ENCODE measurements around the gene ZNF429. TPM values are rescaled to one million over a fixed set of nuclear protein-coding genes. Genes with fewer than 3 reads are reported as not detected.

The ZNF429 gene
- total and polyA plus RNA-seq, 7 donors, result 6.5 to 15.7 (median 10.9) TPM

DNA sequence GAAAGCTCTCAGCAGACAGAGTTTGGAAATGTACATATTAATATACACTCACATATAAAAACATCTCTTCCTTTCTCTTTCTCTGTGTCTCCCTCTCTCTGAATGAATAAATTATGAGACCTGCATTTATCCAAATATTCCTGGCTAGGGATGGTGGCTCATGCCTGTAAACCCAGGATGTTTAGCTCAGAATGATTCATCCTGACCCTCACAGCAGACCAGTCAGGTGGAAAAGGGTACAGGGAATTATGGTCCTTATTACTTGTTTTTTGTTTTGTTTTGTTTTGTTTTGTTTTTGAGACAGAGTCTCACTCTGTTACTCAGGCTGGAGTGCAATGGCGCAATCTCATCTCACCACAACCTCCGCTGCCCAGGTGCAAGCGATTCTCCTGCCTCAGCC is 71.1 kb downstream of the ZNF429 start:
- peaks cover 0 to 6% (median 2%) of the 10 kb centered on the region in 4 donors for H3K9me3 ChIP-seq

DNA sequence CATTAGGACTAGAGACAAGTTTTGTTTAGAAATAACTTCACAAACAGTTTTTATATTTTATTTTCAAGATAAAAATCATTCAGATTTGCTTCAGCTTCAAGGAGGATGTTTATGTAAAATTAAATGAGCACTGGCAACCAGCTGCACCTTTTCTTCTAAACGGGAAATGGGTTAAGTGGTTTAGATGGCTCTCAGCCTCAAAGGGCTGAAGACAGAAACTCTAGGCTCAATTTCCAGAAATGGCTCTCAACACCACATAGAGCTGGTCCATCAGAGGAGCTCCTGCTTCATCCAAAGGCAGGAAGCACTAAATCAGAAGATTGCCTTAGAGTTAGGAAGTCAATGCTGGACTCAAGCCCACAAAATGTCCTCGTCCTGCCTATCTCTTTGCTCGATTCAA is 74.7 kb downstream of the ZNF429 start:
- TF ChIP-seq POLR2AphosphoS5 (IDR thresholded peaks at IDR 0.05) (no peak), POLR2A (IDR thresholded peaks at IDR 0.05) (no peak), EP300 (IDR thresholded peaks at IDR 0.05) (no peak)
- TF ChIP-seq, protein P1, sequence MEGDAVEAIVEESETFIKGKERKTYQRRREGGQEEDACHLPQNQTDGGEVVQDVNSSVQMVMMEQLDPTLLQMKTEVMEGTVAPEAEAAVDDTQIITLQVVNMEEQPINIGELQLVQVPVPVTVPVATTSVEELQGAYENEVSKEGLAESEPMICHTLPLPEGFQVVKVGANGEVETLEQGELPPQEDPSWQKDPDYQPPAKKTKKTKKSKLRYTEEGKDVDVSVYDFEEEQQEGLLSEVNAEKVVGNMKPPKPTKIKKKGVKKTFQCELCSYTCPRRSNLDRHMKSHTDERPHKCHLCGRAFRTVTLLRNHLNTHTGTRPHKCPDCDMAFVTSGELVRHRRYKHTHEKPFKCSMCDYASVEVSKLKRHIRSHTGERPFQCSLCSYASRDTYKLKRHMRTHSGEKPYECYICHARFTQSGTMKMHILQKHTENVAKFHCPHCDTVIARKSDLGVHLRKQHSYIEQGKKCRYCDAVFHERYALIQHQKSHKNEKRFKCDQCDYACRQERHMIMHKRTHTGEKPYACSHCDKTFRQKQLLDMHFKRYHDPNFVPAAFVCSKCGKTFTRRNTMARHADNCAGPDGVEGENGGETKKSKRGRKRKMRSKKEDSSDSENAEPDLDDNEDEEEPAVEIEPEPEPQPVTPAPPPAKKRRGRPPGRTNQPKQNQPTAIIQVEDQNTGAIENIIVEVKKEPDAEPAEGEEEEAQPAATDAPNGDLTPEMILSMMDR (IDR thresholded peaks at IDR 0.05), result no peak
- Histone ChIP-seq H3K27me3 (no peaks in the 10 kb centered on the region), H3K4me3 (no peak overlapping the region), H3K36me3 (no peaks in the 10 kb centered on the region), H3K4me1 (no peaks in the 10 kb centered on the region), H3K9me3 (peaks cover 0 to 3% (median 0%) of the 10 kb centered on the region in 4 donors), H3K27ac (no peak overlapping the region)
- WGBS, 2 donors, result 61 to 66% methylated on average over 3 of the region's 3 CpGs
- intact Hi-C loops (cut with DNase I), result loop anchor here (10.0 kb wide), 1 partner anchor 115 kb away; no protein-coding TSS in a partner anchor
- DNase-seq, result no peak

More for the DNA sequence above, 71.1 kb downstream of the ZNF429 start:
- no peaks in the 10 kb centered on the region for H3K4me1 ChIP-seq
- TF ChIP-seq, protein P1 (IDR thresholded peaks at IDR 0.05), result no peak
- TF ChIP-seq POLR2A (IDR thresholded peaks at IDR 0.05) (no peak), EP300 (IDR thresholded peaks at IDR 0.05) (no peak)
- H3K27ac ChIP-seq, result no peak overlapping the region
- WGBS, 2 donors, result 96 to 97% methylated on average over 3 of the region's 3 CpGs
- DNase-seq, result no peak
- no peak overlapping the region for H3K4me3 ChIP-seq
- intact Hi-C loops (cut with DNase I), result no loop called here
- no peaks in the 10 kb centered on the region for H3K36me3 ChIP-seq
- H3K27me3 ChIP-seq, result no peaks in the 10 kb centered on the region

DNA sequence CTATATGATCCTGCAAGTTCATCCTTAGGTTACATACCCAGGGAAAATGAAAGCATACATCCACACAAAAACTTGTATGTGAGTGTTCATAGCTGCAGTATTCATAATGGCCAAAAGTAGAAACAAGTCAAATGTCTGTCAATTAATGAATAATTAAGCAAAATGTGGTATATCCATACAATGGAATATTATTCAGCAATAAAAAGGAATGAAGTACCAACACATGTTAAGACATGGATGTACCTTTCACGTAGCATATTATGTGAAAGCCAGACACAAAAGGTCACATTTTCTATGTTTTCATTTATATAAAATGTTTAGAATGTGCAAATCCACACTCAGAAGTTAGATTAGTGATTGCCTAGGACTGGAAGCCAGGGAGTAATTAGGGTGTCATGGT is 75.4 kb downstream of the ZNF429 start:
- H3K27ac ChIP-seq, result no peak overlapping the region
- 95 to 98% methylated on average over 1 of the region's 1 CpG for WGBS, 2 donors

DNA sequence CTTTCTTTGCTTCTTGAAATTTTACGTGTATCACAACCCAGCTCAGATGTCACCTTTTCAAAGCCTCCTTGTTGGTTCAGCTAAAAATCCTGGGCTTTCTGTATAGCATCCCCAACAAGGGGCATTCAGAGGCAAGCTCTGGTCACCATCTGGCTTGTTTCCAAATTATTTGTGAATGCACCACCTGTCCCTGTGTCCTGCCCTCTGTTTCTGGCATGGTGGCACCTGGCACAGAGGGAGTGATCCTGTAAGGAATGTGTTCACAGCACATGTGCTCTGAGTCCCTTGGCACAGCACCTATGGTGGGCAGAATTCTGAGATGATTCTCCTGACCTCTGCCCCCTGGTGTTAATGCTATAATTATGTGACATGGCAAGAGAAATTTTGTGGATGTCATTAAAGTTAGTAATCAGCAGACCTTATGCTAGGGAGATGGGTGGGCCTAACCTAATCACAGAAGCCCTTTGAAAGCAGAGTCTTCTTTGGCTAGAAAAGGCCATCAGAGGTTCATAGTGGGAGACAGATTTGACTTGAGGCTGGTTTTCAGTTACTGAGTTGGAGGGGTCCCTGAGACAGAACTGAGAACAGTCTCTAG is 76.3 kb downstream of the ZNF429 start:
- WGBS, 2 donors, result 94 to 95% methylated on average over 1 of the region's 1 CpG
- Histone ChIP-seq H3K36me3 (no peaks in the 10 kb centered on the region), H3K27me3 (no peaks in the 10 kb centered on the region), H3K9me3 (peaks cover 0 to 3% (median 1%) of the 10 kb centered on the region in 4 donors), H3K4me3 (no peak overlapping the region), H3K27ac (no peak overlapping the region), H3K4me1 (peaks cover 0 to 8% (median 3%) of the 10 kb centered on the region in 4 donors)
- no peak for TF ChIP-seq POLR2A (IDR thresholded peaks at IDR 0.05)
- TF ChIP-seq POLR2AphosphoS5 (IDR thresholded peaks at IDR 0.05), result no peak
- no peak for TF ChIP-seq EP300 (IDR thresholded peaks at IDR 0.05)
- TF ChIP-seq, protein P1 (IDR thresholded peaks at IDR 0.05), result no peak
- no peak for DNase-seq
- intact Hi-C loops (cut with DNase I), result loop anchor here (10.0 kb wide), 1 partner anchor 113 kb away; no protein-coding TSS in a partner anchor

More for the DNA sequence above, 75.4 kb downstream of the ZNF429 start:
- Histone ChIP-seq H3K9me3 (peaks cover 0 to 3% (median 1%) of the 10 kb centered on the region in 4 donors), H3K27me3 (no peaks in the 10 kb centered on the region), H3K36me3 (no peaks in the 10 kb centered on the region), H3K4me1 (no peaks in the 10 kb centered on the region), H3K4me3 (no peak overlapping the region)
- intact Hi-C loops (cut with DNase I), result loop anchor here (10.0 kb wide), 1 partner anchor 114 kb away; no protein-coding TSS in a partner anchor
- DNase-seq, result no peak
- TF ChIP-seq POLR2AphosphoS5 (IDR thresholded peaks at IDR 0.05) (no peak), EP300 (IDR thresholded peaks at IDR 0.05) (no peak), POLR2A (IDR thresholded peaks at IDR 0.05) (no peak)
- TF ChIP-seq, protein P1 (IDR thresholded peaks at IDR 0.05), result no peak

Data from sigmoid colon (tissue), 7 donors.